GM12873 (cell line): ENCODE measurements around the gene DEPDC7.

Experiments used
- TF ChIP-seq, protein P1 (sequence below): IDR thresholded peaks from 2 replicates; pipeline ENCODE4 v1.5.1; 2012; ENCODE audit warnings: low read depth, mild to moderate bottlenecking, moderate library complexity, low read length, control low read depth; ENCODE audit not compliant: insufficient read depth; ENCODE audit errors: missing control alignments

Gene DEPDC7

DNA sequence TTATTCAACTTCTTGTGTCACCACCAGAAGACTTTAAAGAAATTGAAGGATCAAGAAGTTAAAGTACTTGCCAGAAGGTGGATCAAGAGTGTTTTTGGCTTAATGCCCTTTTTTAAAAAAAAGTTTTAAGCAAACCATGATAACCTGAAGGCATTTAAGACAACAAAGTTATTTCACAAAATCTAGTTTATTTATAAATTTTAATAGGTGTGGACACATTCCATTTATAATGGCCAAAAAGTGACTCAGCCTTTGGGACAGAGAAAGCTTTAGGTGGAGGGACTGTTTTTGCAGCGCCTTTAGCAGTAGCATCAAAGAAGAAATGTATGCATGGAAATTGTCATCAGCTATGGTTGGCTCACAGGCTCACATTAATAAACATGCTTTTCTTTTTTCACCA, 41.6 kb downstream of the DEPDC7 start:
- TF ChIP-seq, protein P1, sequence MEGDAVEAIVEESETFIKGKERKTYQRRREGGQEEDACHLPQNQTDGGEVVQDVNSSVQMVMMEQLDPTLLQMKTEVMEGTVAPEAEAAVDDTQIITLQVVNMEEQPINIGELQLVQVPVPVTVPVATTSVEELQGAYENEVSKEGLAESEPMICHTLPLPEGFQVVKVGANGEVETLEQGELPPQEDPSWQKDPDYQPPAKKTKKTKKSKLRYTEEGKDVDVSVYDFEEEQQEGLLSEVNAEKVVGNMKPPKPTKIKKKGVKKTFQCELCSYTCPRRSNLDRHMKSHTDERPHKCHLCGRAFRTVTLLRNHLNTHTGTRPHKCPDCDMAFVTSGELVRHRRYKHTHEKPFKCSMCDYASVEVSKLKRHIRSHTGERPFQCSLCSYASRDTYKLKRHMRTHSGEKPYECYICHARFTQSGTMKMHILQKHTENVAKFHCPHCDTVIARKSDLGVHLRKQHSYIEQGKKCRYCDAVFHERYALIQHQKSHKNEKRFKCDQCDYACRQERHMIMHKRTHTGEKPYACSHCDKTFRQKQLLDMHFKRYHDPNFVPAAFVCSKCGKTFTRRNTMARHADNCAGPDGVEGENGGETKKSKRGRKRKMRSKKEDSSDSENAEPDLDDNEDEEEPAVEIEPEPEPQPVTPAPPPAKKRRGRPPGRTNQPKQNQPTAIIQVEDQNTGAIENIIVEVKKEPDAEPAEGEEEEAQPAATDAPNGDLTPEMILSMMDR: no peak

DNA sequence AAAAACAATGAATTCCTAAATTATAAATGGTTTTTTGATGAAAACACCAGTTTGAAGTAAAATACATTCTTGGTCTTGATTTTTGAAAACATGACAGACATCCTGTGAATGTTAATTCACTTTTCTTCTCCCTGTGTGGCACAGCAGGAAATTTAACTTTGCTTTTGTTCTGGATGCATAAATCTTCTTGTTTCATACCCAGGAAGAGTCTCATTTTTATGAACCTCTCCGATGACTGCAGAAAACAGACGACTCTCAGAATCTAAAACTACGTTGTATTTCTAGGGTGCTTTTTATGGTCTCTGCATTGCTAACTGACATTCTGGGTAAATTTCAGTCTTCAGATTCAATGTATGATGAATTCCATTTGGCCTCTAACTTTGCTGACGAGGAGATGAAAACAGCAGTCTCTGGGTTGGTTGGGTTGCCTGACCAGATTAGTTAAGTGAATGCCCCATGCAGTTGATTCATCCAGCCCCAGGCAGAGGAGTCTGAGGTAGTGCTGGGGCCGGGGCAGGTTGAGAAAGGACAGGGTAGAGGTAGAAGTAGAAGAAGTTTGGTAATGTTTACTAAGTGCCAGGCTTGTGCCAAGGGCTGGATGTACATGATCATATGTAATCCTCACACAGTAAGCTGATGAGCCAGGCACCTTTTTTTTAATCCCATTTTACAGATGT, 43.8 kb downstream of the DEPDC7 start:
- TF ChIP-seq, protein P1: no peak

DNA sequence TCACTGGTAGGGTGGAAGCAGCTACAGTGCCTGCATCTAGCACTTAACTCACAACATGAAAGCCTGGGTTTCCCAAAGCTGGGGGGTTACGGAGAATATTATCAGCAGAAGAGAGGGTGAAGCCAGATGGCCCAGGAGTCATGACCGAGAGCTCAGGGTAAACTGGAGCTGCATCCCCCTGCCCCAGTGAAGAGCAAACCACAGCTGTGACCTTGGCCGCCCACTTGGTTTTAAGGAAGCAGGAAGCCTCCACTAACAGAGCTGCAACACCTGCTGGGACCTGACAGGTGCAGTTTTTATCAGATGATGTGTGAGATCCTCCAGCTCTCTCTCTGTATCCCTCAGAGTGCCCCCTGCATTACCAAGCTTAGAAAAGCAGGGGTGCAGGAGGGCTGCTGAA, 44.6 kb downstream of the DEPDC7 start:
- TF ChIP-seq, protein P1: no peak

DNA sequence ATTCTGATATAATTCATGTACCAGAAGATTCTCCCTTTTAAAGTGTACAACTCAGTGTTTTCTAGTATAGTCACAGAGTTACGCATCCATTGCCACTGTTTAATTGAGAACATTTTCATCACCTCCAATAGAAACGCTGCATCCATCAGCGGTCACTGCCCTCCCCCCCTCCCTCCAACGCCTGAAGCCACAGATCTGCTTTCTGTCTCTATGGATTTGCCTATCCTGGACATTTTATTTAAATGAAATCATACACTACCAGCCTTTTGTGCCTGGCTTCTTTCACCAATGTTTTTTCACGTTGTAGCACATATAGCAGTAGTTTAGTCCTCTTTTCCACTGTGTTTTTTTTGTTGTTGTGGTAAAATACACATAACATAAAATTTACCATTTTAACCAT, 46.5 kb downstream of the DEPDC7 start:
- TF ChIP-seq, protein P1: no peak

DNA sequence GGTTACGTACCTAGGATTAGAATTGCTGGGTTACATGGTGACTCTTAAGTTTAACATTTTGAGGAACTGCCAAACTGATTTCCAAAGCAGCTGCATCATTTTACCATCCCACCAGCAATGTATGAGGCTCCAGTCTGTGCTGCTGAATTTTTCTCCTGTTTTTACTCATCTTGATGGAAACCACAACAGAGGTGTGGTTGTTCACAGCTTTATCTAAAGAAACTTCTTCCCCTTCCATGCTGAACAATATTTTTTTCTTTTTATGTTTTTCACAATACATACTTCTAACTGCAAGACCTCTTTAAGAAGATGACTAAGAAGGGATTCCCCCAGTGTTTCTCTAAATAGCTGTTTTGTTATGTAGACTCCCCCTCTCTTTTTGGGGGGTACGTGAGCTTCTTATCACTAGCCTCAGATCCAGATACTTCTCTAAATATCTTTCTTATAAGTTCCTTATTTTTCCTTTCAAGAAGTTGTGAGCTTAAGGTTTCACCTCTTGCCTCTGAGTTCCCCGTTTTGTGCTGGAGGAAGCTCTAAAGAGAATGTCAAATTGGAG, 47.7 kb downstream of the DEPDC7 start:
- TF ChIP-seq, protein P1: no peak

DNA sequence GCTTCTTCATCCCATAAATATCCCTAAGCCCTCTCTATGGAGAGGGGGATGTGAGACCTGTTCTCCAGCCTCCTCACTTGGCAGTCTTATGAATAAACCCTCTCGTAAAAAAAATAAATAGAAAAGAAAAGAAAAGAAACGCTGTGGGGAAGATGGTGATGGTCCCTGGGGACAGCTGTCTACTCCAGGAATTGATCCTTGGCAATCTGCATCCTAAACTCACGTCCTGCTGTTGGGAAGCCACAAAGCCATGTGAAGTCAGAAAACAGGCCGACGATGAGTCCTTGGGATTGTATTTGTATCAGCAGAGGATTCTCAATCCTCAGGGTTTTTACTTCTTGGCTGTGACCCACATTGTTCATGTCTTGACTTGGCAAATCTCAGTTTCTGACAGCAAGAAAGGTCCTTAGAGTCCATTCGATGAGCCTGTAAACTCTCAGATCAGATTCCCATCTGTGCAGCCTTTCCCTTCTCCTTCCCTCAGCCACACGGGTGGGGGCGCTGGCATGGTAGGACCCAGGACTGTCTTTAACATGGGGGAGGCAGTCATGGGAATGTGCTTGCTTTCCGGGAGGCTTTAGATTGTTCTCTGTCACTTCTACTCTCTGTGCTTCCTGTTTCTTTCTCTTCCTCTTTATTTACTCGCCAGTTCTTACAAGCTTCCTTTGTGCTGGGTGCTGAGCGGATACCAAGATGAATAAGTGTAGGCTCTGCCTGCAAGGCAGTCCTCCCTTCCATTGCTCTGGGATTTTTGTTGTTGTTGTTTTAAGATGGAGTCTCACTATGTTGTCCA, 48.6 kb downstream of the DEPDC7 start:
- TF ChIP-seq, protein P1: no peak

DNA sequence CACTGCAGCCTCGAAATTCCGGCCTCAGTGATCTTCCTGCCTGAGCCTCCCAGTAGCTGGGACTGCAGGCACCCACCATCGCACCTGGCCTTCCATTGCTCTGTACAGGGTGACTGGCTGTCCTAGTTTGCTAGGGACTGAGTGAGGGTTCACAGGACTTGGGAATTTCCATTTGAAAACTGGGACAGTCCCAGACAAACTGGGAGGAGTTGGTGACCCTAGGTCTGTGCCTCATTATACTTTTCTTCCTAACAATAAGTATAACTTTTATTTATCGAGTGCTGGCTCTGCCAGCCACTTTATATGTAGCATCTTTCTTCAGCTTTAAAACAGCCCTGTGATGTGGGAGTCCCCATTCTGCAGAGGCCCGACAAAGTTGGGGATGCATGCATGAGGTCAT, 49.2 kb downstream of the DEPDC7 start:
- TF ChIP-seq, protein P1: no peak
